ENCODE results near the gene UBE3D. TPM values are rescaled to one million over a fixed set of nuclear protein-coding genes. Genes with fewer than 3 reads are reported as not detected.
"Not testable (repeated sequence)": the region's sequence is repeated elsewhere in the genome, so short reads cannot be mapped to it uniquely, and the experiment has no call there.

Gene UBE3D
- polyA plus RNA-seq, 12 donors, result 5.7 to 25.3 (median 9.2) TPM; not detected in 1

DNA sequence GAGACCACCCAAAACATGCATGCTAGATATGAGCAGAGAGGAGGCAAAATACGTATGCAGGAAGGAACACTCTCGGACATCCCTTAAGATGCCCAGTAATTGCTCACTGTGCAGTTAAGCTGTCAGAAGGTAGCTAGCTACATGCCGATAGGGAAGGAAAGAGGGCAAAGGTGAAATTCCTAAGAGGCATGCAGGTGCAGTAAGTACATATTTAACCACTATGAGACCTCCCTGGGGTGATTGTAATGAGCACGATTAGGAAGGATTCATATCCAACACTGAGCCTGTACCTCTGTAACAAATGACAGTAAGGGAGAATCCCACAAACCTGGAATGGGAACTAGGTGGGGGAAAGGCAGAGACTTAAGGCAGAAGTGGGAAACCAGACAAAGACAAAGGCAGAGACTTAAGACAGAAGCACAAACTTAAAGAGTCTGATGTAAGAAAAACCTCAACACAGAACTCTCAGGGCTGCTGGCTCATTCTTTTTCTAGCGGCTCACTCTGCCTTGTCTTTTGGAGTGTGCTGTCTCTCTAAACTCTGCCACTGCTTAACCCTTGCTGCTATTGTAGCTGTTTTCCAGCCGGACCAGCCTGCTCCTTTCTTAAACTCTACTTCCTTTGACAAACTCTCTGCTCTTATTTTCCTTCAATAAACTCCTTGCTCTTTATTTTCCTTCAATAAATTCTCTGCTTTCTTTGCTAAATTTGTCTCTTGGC, 148.1 kb downstream of the UBE3D start:
- DNase-seq, result no peak

DNA sequence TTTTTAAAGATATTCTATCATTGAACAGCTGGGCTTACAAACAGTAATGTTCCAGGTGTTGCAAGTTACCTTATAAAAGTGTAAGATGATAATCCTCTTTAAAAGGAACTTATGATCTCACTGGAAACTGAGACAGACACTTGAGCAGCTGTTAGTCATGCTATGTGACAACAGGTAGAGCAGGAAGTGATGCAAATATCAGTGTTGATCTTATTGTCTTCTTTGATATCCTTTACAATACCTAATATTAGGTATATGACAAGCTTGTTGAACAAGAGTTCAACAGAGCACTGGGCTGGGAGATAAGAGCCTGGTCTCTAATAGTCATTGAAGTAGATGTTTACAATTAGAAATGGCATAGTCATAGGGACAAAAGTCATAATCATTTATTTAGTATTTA, 150.0 kb downstream of the UBE3D start:
- DNase-seq, result no peak

DNA sequence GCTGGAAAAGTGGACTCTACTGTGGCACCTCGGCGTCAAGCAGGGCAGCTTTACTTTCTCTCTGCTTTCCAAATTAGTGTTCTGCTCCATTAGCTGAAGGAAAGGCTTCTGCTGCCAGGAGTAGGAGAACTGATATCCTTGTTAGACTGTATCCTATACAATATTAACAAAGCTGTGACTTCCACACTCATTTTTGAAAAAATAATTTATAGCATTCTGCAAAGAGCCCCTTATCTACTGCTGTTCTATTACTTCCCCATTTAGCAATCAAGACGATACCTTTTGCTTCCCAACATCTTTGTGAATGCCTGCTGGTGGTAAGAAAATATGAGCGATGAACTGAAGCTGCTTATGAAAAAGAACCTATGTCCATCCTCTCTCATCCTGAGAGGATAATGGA, 151.1 kb downstream of the UBE3D start:
- DNase-seq, result no peak

DNA sequence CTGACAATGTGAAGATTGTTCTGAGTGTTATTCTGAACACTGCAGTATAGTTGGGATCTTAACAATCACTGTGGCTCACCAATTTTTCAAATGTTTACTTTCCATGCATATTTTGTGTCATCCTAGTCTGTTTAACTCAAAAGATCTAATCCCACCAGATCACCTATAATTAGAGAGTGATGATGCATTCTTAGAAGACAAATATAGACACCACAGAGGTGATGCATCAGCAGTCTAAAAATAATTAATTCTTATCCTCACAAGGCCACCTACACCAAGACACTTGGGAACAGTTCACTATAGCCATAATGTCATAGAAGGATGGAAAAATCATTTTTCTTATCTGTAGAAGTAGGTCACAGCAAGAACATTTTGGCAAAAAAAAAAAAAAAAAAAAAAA, 154.8 kb downstream of the UBE3D start:
- no peak for DNase-seq

DNA sequence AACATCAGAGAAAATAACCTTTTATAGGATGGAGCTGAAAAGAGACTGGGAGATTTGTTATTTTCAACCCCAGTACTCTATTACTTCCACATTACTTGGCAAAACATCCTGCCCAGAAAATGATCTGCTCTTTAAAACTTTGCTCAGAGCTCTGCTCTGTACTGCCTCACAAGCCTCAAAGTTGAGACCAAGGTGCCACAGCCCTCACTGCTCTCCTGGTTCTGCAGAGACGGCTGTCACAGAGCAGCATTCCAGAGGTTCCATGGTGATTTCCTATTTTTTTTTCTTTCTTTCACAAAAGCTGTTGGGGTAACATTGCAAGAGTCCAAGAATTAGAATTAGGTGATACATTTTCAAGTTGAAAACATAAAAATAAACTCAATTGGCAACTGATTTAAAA, 155.2 kb downstream of the UBE3D start:
- DNase-seq, result no peak

DNA sequence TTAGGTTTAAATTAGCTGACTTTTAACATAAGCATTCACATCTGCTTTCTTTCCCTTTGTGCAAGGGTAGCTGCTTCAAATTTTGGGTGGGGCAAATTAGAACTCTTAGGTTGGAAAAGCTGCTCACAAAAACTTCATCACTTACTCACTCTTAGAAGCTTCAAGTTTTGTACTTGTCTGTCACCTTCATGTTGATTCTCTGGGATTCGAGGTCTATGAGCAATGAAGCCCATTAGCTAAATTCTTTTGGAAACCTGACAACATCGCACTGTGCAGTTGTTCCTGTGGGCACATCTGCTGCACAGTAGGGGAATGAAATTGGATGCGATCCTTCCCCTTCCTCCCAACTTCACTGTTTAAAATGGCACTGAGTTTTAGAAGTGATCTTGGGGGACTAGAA, 156.1 kb downstream of the UBE3D start:
- DNase-seq, result no peak

DNA sequence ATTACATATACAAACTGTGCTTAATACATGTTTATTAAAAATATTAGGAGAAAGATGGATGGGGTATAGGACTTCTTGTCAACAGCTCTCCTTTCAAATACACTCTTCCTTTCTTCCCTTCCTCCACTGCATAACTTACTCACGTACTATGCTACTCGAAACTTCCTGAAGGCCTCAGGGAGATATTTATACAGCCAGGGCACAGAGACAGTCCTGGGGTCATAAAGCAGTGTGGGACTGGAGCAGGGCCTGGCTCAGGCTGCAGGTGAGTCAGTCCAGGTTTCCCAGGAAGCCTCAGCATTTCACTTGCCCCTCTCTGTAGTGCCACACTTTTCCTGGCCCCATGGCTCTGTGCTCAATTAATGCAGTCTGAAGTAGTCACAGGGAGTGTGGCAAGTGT, 157.0 kb downstream of the UBE3D start:
- DNase-seq, result no peak

DNA sequence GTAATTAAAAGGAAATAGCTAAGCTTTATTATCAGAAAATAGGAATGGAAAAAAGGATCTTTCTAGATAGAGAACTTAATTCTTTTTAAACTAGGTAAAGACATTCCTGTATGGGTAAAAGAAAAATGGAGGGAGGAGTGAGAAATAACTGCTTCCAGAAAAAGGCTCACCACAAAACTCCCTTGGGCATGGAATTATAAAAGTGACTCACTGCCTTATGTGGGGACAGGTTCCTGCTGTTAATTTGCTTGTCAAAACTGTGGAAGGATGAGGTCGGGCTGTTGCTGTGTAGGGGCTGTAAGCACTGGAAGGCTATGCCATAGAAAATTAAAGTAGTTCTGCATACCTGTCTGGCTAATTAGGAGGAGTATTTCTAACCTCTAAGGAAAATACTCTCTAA, 158.7 kb downstream of the UBE3D start:
- no peak for DNase-seq

DNA sequence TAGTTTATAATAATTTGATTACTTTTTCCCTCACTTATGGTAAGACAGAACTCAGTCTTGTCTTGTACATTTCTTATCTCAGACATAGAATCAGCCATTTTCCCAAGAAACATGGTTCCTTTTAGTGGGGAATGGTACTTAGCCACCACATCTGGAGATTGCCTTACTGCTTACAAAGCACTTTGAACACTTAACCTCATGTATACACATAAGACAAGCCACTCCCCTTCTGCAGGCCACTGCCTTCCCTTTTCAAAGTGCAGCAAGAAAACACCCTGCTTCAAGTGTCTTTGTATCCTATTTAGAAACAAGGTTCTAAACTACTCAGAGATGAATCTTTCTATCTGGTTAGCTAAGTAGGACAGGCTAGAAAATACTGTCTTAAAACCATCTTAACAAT, 159.2 kb downstream of the UBE3D start:
- DNase-seq, result no peak

DNA sequence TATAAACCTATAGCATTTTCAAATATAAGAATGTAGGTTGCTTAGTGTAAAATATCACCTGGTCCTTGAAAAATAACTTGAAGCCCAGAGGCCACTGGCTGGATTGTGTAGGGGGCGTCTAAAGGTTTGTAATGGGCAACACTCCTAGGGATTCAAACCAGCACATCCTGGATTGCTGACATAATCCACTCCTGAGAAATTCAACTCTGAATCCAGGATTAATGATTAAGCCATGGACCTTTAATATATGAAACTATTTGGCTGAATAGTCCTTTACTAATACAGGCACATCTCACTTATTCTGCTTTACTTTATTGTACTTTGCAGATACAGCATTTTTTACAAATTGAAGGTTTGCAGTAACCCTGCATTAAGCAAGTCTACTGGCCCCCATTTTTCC, 160.8 kb downstream of the UBE3D start:
- DNase-seq, result no peak

DNA sequence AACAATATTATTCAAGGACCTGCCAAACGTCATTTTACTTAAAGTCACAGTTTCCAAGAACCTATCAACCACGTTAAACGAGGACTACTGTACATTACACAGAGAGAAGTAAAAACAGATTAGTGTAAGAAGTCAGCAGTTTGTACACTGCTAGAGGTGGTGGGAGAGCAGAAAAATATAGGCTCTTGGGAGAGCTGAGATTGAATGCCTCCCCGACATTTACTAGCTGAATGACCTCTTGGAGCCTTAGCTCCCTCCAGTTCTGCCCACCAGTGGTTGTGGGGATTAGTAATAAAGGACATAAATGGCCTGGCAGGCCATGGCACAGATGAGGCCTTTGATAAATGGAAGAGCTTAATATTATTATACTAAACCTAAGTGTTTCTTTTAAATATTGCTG, 161.4 kb downstream of the UBE3D start:
- DNase-seq, result no peak

DNA sequence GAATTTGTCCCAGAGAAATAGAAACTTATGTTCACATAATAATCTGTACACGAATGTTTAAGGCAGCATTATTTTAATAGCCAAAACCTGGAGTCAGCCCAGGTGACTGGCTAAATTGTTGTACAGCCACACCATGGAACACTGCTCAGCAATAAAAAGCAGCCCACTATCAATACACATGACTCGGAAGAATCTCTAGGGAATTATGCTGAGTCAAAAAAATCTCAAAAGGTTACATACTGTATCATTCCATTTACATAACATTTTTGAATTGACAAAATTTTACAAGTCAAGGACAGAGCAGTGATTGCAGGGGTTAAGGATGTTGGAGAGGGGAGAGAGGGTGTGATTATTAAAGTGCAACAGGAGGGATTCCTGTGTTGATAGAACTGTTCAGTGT, 163.4 kb downstream of the UBE3D start:
- no peak for DNase-seq

DNA sequence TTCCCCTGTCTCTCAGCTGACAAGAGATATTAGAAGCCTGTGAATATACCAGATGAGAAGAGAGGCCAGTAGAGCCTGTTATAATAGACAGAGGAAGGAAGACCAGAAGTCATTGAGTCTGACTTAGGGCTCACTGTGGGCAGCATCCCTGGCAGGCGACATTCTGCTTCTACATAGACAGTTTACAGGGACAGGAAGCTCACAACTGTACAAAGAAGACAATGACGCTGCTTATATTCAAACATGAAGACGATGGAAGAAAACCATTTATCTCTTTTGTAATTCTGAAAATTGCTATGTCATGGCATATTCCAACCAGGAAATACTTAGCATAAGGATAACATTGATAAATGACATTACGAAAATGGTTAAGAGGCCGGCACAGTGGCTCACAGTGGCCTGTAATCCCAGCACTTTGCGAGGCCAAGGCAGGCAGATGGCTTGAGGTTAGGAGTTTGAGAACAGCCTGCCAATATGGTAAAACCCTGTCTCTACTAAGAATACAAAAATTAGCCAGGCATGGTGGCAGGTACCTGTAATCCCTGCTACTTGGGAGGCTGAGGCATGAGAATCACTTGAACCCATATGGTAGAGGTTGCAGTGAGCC, 170.9 kb downstream of the UBE3D start:
- DNase-seq, result no peak

DNA sequence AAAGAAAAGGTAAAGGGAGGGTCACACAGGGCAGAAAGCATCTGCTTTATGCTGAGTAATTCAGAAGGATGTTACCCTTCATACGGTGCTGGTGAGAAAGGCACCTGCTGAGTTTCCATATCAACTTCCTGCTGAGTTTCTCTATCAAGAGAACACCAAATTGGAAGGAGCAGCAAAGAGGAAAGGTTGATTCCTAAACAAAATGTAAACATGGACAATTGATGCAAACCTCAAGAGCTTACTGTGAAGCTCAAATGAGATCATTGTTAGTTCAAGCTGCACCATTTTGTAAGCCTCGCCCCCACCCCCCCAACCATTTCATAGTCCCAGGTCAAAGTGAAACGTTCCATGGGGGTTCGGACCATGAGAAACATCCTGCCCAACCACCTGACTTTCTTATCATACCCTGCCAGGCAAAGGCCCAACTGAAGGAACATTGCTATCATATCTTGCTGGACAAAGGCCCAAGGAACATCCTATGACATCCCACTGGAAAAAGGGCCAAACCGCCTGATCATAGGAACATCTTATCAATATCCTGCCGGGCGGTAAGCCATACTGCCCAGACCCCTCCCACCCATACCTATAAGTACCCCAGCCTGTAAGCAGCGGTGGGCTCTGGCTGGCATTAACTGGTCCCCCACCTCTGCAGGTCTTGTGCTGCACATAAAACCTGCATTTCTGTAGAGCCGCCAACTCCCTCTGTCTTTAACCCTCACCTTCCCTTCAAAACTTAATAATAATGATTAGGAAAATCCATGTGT, 171.6 kb downstream of the UBE3D start:
- DNase-seq, result no peak

DNA sequence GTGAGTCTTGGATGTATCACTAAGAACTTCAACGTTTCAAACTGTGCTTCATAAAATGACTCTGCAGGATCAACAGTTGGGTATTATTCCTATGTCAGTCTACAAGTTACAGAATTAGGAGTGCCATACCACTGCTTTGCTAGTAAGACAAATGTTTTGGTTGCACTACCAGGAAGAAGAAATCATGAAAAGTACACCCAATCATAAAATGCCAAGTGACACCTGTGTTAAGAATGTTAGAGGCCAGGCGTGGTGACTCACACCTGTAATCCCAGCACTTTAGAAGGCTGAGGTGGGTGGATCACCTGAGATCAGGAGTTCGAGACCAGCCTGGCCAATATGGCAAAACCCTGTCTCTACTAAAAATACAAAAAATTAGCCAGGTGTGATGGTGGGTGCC, 174.1 kb downstream of the UBE3D start:
- DNase-seq, result not testable (repeated sequence)

DNA sequence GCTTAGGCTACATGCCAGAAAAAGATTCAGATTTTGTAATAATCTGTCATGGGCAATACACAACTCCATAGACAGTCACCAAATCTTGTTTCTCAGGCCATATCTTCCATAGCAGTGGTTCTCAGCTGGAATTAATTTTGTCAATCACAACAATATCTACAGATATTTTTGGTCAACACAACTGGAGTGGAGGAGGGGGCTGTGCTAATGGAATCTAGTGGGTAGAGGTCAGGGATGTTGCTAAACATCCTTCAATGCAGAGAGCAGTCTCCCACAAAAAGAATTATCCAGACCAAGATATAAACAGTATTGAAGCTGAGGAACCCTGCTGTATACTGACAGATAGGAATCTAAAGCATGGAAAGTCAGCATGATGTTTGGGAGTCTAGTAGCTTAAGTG, 174.6 kb downstream of the UBE3D start:
- DNase-seq, result no peak

DNA sequence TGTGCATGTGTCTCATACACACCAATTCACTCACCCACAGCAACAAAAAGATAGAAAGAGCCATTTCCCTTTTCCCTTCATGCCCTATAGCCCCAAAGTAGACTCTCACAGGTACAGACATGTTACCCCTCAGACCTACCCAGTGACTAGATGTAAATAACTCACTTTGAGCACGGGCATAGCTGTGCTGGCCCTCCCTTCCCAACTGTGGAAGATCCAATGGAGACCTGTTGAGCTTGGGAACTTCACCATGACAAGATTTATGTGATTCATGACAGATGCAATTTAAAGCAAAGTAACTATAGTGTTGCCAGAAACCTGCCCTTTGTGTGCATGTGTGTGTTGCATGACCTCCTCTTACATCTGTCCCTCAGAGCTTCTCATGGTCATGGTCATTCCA, 175.4 kb downstream of the UBE3D start:
- no peak for DNase-seq

DNA sequence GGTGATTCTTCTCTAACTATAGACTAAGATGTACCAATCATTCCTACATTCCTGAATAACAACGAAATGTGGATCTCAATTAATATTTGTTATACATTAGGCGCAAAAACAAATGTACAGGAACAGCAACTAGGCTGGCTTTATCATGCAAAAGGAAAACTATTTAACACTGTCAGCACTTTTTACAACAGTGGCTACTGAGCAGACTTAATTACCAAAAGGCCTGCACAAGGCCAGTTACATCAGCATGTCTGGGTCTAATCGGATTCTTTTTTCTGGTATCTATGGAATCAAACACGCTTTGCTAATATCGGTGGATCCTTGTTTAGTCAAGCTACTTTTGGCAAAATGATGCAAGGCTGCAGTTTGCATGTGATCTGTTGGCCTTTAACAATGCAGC, 176.5 kb downstream of the UBE3D start:
- no peak for DNase-seq

DNA sequence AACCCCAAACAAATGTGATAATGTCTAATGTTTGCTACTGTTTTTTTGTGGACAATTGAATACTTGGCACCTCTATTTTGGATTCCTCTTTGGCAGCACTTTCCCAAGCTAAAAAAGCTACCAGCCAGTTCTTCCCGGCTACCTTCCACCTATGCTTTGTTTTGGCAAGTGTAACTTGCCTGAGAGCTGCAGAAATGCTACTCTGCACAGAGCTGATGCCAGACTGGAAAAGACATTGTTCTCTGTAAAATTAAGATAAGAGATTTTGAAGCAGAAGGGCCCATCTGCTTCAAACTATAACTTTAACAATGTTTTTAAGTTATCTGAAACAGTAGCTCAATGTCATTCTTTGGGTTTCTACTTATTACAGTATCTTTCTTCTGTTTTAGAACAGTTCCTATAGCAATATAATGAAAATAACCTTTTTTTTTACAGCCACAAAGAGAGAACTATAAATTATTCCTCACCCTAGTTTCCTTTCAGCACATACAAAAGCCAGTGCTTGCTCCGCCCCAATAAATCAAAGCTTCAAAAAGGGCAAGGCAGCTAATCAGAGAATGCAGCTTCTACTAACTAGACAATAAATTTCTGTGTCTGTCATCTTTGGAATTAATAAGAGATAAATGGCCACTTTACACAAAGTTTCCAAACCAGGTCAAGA, 183.1 kb downstream of the UBE3D start:
- DNase-seq, result no peak

DNA sequence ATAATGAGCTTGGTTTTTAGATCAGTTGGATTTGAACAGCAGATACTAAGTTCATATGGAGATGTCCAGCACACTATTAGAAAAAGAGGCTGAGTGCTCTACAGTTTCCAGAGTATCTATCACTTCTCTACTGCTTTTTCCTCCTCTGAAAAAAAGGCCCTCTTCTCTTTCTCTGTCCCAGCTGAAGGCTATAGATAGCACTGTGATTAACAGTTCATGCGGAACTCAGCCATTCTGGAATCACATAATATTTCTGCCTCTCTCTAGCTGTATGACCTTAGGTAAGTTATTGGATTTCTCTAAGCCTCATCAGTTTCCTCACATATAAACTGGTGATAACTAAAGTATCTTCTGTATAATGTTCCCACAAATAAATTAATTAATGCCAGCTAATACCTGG, 184.1 kb downstream of the UBE3D start:
- no peak for DNase-seq

DNA sequence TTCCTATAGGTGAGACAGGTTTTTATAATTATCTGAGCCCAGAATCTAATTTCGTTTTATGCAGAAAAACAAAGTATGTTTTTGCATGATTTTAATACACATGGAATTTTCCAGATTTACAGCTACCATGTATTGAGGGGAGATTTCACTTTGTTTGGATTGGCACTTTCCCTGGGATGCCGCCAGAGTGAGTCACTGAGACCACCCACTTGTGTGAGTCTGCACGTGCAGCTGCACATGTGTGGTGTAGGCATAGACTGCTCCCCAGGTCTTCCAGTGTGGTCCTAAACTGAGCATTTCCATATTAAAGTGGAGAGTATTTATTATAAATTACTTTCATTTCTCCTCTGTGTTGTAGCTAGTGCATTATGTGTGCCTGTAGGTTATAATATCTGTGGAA, 186.8 kb downstream of the UBE3D start:
- peak; percentile 7 for DNase-seq

Data from muscle of arm (tissue), 12 donors.